Mucosa of gallbladder (tissue), 1 donor: ENCODE results near the gene MAP6D1. TPM values are rescaled to one million over a fixed set of nuclear protein-coding genes. Genes with fewer than 3 reads are reported as not detected.
"Not testable (repeated sequence)": the region's sequence is repeated elsewhere in the genome, so short reads cannot be mapped to it uniquely, and the experiment has no call there.

ENCODE experiments used
- DNase-seq: peaks from one replicate; pipeline ENCODE4 v3.0.0-alpha.2; 2020; ENCODE audit warnings: low spot score
- total RNA-seq: library from RNA; stranded (reverse); gene quantifications from one replicate; pipeline ENCODE4 v1.2.1, GENCODE V29; 2021
- donor health status: DM: no; HTN: no; CAD: no.

The MAP6D1 gene
- total RNA-seq, 1 donor from 2014 or later: 1.1 TPM

DNA sequence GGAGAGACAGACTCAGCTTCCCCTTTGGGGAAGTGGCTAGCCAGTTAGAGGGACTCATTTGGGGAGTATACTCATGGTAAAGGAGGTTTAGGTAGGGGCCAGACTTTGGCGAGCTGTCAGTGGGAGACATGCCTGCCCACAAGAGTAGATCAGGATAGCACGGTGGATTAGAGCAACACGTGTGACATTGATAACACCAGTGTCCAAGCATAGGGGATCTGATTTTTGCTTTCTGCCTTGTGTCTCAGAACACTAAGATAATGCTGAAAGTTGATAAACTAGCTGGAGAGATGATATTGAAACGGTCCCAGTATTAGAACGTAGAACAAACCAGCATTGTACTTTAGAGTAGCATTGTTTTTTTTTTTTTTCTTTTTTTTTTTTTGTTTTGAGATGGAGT lies 25.9 kb downstream of the MAP6D1 start:
- no peak for DNase-seq

DNA sequence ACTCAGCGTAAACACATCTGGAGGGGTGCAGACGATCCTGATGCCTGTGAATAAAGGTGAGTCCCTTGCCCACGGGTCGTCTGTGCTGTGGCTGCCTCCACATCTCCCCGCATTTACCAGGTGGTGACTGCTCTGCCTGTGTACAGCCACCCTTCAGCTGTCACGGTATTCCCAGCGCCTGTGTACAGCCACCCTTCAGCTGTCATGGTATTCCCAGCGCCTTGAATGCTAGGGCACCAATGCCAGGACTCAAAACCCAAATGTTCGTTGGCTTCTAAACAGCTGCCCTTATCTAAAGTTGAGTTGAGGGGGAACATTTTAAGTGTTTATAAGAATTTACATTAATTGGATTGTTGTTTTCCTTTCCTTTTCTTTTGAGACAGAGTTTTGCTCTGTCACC lies 27.4 kb downstream of the MAP6D1 start:
- no peak for DNase-seq

DNA sequence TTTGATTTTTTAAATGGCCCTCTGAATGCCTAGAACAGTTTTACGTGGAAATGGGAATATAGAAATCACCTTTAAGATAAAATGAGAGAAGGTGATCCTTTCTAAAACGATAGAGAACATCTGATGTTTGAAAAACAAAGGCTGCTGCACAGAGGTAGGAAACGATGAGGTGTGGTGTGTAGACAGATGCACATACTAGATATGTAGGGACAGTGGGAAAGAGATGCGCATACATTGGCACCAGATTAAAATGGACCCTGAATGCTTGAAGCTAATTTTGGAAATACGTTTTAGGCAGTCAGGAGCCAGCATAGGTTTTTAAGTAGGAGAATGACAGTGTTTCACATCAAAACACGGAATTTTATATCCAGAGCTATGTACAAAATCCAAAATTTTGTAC lies 29.0 kb downstream of the MAP6D1 start:
- no peak for DNase-seq

DNA sequence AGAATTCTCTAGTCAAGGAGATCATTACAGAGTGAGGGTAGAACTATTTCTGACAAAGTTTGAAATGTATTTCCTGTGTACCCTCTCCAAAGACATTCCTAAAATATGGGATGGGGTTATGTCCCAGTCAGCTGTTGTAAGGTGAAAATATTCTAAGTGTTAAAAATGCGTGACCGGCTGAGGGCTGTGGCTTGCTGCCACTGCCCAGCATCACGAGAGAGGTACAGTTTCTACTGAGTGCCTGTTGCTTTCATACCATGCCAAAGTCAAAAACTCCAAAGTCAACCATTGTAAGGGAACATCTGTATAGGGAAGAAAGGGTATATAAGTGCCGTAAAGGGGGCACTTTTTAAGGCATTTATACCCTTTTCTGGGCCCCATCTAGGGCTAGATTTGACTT lies 30.9 kb downstream of the MAP6D1 start:
- DNase-seq: no peak

DNA sequence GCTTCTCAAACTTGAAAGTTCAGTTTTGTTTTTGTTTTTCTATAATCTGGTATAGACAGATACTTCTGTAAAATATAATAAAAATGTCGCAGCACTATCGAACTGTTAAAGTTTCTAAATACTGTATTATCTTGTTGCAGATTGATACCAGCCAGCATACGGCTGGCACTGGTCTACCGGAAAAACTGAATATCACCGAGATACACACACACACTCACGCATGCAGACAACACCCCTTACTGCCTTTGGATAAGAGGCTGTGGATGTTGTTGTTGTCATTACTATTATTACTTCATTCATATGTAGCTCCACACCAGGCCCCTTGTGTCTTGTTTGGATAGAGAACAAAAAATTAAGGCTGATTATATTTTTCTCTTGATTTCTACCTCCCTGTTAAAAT lies 32.4 kb downstream of the MAP6D1 start:
- DNase-seq: no peak

DNA sequence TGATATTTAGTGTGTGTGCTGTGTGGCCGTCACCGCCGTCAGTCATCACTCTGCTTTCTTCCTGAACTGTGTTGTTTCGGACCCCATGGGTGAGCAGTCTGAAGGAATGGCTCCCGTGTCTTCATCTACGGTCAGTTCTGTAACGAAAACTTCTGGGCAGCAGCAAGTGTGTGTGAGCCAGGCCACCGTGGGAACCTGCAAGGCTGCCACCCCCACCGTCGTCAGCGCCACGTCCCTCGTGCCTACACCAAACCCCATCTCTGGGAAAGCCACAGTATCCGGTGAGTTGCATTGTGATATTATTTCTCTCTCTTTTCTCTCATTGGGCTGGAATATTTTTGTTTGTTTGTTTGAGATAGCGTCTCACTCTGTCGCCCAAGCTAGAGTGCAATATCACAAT lies 34.7 kb downstream of the MAP6D1 start:
- no peak for DNase-seq

DNA sequence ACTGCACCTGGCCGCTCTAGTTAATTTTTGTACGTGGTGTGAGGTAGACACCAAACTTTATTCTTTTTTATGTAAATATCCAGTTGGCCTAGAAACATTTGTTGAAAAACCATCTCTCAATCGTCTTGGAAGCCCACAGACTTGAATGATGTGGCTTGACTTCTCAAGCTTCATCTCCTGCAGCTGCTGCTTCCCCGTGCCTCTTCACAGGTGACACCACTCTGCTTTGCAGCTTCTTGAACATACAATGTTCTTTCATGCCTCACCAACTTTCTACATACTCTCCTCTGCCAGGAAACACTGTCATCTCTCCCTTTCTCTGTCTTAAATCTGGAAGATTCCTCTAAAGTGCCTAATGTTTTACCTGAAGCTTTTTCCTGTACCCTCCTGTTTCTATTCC lies 35.6 kb downstream of the MAP6D1 start:
- no peak for DNase-seq

DNA sequence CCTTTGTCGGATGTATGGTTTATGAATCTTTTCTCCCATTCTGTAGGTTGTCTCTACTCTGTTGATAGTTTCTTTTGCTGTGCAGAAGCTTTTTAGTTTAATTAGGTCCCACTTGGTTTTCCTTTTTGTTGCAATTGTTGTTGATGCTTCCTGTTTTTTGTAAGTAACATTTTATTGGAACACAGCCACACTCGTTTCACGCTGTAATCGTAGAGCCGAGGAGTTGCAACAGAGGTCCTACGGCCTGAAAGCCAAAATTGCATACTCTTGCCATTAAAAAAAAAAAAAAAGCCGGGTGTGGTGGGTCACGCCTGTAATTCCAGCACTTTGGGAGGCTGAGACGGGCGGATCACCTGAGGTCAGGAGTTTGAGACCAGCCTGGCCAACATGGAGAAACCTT lies 40.9 kb downstream of the MAP6D1 start:
- not testable (repeated sequence) for DNase-seq

DNA sequence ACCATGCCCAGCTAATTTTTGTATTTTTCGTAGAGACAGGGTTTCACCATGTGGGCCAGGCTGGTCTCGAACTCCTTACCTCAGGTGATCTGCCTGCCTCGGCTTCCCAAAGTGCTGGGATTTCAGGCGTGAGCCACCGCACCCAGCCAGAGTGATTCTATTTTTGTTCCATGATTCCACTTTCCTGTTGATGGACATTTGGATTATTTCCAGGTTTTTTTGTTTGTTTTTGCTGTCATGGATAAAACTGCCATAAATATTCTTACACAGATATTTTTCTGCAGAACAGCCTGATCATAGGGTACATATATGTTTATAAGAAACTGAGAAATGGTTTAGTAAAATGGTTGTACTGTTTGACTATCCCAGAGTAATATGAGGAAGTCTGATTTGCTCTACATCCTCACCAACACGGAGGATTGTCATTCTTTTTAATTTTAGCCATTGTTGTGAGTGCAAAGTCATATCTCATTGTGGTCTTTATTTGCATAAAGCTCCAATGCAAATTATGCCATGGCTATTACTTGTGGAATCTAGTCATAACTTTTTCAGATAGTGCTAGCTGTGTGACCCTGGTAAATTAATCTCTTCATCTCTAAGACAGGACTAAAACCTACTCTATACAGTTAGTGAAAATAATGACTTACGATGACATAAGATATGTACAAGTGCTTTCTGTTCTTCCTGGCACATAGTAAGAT lies 42.7 kb downstream of the MAP6D1 start:
- DNase-seq: no peak

DNA sequence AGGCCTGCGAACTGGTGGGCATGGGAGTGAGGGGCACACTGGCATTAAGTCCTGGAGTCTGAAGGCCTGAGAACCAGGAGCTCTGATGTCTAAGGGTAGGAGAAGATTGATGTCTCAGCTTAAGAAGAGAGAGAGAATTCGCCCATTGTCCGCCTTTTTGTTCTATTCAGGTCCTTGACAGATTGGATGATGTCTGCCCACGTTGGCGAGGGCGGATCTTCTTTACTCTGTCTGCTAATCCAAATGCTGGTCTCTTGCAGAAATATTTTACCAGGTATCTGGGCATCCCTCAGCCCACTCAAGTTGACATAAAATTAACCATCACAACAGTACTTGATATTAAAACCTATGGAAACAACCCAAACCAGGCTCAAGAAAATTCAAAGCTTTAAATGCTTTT lies 44.1 kb downstream of the MAP6D1 start:
- DNase-seq: no peak

DNA sequence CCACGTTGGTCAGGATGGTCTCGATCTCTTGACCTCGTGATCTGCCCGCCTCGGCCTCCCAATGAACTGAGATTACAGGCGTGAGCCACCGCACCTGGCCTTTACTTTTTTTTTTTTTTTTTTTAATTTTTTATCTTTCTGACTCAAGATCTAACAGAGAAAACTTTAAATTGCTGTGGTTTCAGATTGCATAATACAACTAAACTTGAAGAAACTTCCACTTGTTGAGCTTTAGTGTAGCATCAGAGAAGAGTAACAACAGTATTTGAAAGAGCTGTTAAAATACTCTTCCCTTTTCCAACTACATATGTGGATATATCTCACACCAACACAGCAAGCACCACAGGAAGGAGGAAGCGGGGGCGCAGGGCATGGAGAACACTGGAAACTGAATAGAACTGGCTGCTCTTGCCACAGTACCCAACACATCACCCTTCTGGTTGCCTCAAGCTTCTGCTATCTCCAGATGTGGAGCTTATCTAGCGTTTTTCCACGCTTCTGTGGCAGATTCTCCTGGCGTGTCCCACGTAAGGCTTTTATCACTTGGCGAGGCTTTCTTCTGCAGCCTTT lies 45.4 kb downstream of the MAP6D1 start:
- no peak for DNase-seq

DNA sequence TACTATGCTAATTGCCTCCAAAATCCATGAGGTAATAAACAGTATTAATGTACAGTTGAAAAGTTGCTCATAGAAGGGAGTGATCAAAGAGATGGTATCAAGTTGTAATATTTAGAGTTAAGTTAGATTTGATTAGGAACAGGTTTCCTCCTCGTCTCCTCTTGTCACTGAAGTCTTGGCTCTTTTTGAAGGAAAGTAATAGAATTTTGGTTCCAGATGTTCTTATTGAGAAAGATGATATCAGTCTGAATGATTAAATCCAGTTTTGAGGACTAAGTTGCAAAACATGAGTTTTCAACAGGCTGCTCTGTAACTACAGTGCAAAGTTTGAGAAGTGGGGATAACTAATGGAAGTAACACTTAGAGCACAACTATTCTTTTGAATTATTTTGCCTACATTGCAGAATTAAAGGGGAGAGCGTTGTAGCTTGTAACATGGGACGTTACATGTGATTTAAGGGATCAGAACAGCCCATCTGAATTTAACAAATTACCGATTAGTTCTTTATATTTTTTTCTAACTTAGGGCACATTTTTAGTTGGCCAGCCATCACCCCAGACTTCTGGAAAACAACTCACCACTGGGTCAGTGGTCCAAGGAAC lies 48.3 kb downstream of the MAP6D1 start:
- no peak for DNase-seq

DNA sequence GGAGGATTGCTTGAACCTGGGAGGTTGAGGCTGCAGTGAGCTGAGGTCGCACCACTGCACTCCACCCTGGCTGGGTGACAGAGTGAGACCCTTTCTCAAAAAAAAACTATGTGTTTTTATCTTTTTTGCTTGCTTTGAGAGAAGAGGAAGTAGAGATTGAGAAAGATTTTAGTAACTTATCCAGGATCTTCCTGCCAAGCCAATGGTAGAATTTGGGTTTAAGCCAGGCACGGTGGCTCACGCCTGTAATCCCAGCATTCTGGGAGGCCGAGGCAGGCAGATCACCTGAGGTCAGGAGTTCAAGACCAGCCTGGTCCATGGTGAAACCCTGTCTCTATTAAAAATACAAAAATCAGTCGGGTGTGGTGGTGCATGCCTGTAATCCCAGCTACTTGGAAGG lies 48.9 kb downstream of the MAP6D1 start:
- DNase-seq: not testable (repeated sequence)

DNA sequence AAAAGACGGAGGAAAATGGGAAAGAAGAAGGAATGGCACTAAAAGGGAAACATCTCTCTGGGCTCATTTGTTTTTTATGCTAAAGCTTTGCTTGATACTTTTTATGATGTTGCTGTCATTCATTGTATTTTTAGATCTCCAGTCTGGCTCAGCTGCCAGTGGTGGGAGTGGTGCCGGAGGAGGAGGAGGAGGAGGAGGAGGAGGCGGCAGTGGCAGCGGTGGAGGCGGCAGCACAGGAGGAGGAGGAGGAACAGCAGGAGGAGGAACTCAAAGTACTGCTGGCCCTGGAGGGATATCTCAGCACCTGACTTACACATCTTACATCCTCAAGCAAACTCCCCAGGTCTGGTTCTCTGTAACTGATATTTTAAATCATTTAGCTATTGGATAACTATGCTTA lies 49.6 kb downstream of the MAP6D1 start:
- no peak for DNase-seq

DNA sequence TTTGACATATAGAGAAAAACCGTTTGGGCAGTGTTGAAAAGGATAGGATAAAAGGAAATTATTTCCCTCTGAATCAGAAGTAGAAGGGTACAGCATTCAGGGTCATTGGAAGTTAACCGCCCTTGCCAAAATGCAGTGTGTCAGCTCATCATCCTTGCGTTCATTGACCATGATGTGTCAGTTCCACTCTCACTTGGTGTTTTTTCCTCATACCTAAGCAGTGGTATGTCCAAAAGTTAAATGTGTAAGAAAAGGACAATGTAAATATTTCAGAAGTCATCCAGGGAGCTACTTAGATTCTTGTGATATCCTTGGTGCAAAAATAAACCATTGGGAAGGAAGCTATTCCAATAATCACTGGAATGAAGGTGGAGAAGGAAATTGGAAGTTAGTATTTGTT lies 50.7 kb downstream of the MAP6D1 start:
- no peak for DNase-seq

DNA sequence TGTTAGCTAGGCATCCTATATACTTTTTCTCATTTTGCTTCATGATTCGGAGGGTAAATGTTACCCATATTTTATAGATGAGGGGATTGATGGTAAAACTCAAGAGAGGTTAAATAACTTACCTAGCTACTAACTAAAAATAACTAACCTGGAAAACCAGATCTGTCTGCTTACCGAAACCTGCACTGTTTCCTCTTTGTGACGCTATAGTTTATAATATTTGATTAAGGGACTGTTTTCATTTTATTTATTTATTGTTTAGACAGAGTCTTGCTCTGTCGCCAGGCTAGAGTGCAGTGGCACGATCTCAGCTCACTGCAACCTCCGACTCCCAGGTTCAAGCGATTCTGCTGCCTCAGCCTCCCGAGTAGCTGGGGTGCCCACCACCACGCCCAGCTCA lies 55.9 kb downstream of the MAP6D1 start:
- no peak for DNase-seq

DNA sequence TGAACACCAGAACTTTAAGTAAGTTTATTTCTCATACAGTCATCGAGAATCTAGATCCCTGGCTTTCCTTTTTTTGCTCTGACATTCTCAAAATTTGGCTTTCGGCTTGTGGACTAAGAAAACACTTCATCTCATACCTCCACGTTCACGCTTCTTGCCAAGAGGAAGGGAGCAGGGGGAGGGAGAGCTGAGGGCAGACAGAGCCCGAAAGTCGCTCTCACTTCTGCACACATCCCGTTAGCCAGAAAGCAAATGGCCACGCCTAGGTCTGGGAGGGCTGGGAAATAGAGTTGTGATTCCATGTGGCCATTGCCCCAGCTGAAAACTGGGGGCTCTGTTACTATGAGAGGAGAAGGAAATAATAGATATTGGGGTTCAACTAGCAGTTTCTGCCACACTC lies 57.3 kb downstream of the MAP6D1 start:
- DNase-seq: no peak

DNA sequence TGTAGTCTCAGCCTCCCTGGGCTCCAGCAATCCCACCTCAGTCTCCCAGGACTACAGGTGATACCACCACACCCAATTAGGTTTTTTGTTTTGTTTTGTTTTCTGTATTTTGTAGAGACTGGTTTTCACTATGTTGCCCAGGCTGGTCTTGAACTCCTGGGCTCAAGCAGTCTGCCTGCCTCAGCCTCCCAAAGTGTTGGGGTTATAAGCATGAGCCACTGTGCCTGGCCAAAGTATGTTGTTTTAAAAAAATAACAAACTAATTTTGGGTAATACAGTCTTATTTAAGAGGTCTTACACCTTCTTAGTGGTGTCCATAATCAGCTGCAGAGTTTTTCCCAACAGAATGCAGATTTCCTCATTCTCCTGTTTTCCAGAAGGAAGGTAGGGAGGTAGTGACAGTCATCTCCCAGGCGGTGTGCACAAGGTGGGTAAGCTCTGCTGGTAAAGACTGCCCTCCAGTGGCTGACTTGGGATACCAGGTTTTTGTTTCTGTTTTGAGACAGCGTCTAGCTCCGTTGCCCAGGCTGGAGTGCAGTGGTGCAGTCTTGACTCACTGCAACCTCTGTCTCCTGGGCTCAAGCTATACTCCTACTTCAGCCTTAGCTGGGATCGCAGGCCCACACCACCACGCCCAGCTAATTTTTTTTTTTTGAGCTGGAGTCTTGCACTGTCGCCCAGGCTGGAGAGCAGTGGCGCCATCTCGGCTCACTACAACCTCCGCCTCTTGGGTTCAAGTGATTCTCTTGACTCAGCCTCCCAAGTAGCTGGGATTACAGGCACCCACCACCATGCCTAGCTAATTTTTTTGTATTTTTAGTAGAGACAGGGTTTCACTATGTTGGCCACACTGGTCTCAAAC lies 58.4 kb downstream of the MAP6D1 start:
- DNase-seq: peak; percentile 80

DNA sequence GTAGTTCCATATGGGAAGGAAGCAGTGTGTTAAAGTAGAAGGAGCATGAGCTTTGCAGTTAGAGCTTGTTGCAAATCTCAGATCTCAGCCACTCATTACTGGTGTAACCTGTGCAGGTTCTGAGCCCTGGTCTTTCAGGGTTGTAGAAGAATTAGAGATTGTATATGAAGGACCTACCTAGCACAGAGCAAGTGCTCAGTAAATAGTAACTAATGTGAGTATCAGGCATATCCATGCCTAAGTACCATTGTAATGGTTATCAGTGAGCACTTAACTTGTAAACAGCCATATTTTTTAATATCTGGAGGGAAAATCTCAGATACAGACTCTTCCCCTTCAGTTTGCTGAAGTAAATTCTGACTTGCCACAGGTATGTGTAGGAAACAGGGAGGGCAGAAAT lies 59.3 kb downstream of the MAP6D1 start:
- DNase-seq: no peak
